HEK293 (cell line): ENCODE results near the gene NEO1.

Experiments
- CTCF ChIP-seq: fragments of 450-650 bp; formaldehyde crosslinking; IDR thresholded peaks from 2 replicates; pipeline ENCODE4 v1.5.1; 2016; ENCODE audit warnings: missing biosample characterization, missing genetic modification characterization
- EGR2 ChIP-seq: fragments of 450-650 bp; formaldehyde crosslinking; IDR thresholded peaks from 2 replicates; pipeline ENCODE4 v1.5.1; 2016; ENCODE audit warnings: low read depth, missing biosample characterization, missing genetic modification characterization
- YY1 ChIP-seq: fragments of 450-650 bp; formaldehyde crosslinking; IDR thresholded peaks from 2 replicates; pipeline ENCODE4 v1.5.1; 2018; ENCODE audit warnings: missing biosample characterization, missing genetic modification characterization
- ZNF202 ChIP-seq: fragments of 450-650 bp; formaldehyde crosslinking; IDR thresholded peaks from 2 replicates; pipeline ENCODE4 v1.5.1; 2016; ENCODE audit warnings: missing biosample characterization, missing genetic modification characterization, borderline replicate concordance
- ZNF274 ChIP-seq, 2 experiments: fragments of 200-500 bp in 1 of 2; fragments of 450-650 bp in 1 of 2; sonication (Bioruptor generic) in 1 of 2; formaldehyde crosslinking in 1 of 2; IDR thresholded peaks; 2 replicates each; pipeline versions ENCODE4 v1.5.1 to v1.6.1; 2014 to 2016; ENCODE audit warnings: borderline replicate concordance in 1 of 2, inconsistent platforms in 1 of 2, low read length in 1 of 2, missing biosample characterization in 1 of 2, missing genetic modification characterization in 1 of 2
- ZNF394 ChIP-seq: fragments of 450-650 bp; formaldehyde crosslinking; IDR thresholded peaks from 2 replicates; pipeline ENCODE4 v1.5.1; 2016; ENCODE audit warnings: missing biosample characterization, missing genetic modification characterization, mild to moderate bottlenecking, moderate library complexity, borderline replicate concordance
- ZNF510 ChIP-seq: fragments of 450-650 bp; formaldehyde crosslinking; IDR thresholded peaks from 2 replicates; pipeline ENCODE4 v1.5.1; 2018; ENCODE audit warnings: mild to moderate bottlenecking, missing genetic modification characterization, missing biosample characterization; ENCODE audit not compliant: insufficient replicate concordance
- ZNF549 ChIP-seq: fragments of 450-650 bp; IDR thresholded peaks from 2 replicates; pipeline ENCODE4 v1.5.1; 2018; ENCODE audit warnings: missing biosample characterization, missing genetic modification characterization, mild to moderate bottlenecking, inconsistent platforms, moderate library complexity
- ZNF558 ChIP-seq: fragments of 450-650 bp; formaldehyde crosslinking; IDR thresholded peaks from 2 replicates; pipeline ENCODE4 v1.5.1; 2016; ENCODE audit warnings: missing biosample characterization, missing genetic modification characterization
- ZNF561 ChIP-seq: fragments of 450-650 bp; IDR thresholded peaks from 2 replicates; pipeline ENCODE4 v1.5.1; 2018; ENCODE audit warnings: missing biosample characterization, missing genetic modification characterization, borderline replicate concordance
- ZNF670 ChIP-seq: fragments of 450-650 bp; formaldehyde crosslinking; IDR thresholded peaks from 2 replicates; pipeline ENCODE4 v1.5.1; 2016; ENCODE audit warnings: missing biosample characterization, missing genetic modification characterization, low read depth
- TF ChIP-seq, protein P1 (sequence below): fragments of 450-650 bp; formaldehyde crosslinking; IDR thresholded peaks from 2 replicates; pipeline ENCODE4 v1.5.1; 2016; ENCODE audit warnings: missing biosample characterization, missing genetic modification characterization

DNA sequence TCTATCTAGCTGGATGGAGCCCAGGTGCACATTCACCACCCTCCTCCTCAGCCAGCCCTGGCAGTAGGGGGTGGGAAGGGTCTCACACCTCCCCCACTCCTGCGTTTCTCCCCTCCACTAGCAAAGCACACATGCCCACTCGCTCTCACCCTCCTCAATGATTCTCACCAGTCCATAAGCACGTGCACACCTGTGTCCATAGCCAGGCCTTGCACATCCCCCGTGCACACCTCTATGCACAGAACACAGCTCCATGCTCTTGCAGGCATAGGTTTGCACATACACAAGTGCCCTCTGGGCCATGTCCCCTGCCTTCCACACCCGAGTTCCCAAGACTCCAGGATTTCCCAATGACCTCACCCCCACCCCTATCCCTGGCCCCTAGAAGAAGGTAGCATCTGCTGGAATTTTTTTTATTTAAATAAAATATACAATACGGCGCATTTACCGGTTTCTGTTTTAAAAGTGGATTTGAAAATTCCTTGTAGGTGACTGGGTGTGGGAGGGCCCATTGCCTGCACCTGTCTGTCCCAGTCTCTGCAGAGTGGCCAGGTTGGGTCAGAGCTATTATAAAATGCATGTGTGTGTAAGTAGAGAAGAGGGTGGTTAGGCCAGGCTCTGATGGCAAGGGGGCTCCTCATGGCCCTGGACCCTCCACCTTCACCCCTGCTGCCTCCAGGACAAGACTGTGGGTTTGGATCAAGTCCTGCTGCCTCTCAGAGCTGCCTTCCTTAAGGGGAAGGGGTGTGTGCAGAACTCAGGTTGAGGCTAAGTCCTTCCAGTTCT lies 267.4 kb downstream of the NEO1 start:
- 0 out of 2 replicates have a peak, but pooled peaks have one; percentile 4 for TF ChIP-seq EGR2 (tag by site-specific recombination)
- no peak for TF ChIP-seq ZNF202
- TF ChIP-seq YY1 (tag by site-specific recombination) = no peak
- no peak for TF ChIP-seq ZNF549 (tag by site-specific recombination)
- TF ChIP-seq ZNF274 (IDR thresholded peaks at IDR 0.05; ENCODE audit: low read length) = no peak
- no peak for TF ChIP-seq ZNF274 (tag by site-specific recombination; IDR thresholded peaks at IDR 0.05; ENCODE audit: borderline replicate concordance)
- no peak for TF ChIP-seq ZNF561
- TF ChIP-seq ZNF394 (tag by site-specific recombination) = no peak
- TF ChIP-seq CTCF (tag by site-specific recombination) = no peak
- TF ChIP-seq ZNF558 (tag by site-specific recombination) = no peak
- no peak for TF ChIP-seq ZNF510 (tag by site-specific recombination)
- no peak for TF ChIP-seq ZNF670 (tag by site-specific recombination)
- TF ChIP-seq, protein P1, sequence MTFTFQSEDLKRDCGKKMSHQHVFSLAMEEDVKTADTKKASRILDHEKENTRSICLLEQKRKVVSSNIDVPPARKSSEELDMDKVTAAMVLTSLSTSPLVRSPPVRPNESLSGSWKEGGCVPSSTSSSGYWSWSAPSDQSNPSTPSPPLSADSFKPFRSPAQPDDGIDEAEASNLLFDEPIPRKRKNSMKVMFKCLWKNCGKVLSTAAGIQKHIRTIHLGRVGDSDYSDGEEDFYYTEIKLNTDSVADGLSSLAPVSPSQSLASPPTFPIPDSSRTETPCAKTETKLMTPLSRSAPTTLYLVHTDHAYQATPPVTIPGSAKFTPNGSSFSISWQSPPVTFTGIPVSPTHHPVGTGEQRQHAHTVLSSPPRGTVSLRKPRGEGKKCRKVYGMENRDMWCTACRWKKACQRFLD (tag by site-specific recombination) = no peak
